Activated CD4-positive, alpha-beta T cell treated with anti-CD3 and anti-CD28 coated beads, Interleukin-2, Interleukin-6, amounts not matched to agents 100 ng/mL and 50 ng/mL, durations not matched to agents 16 hours and 8 hours (primary cell): ENCODE results near the gene LRSAM1.

Source experiments
- DNase-seq: peaks from one replicate; pipeline ENCODE4 v3.0.0-alpha.2; 2020

LRSAM1 gene

GRCh38 chr9:127450830-127451607 is at the start of gene LRSAM1, which contains the start of gene RPL12:
Gene LRSAM1, plus strand, starts transcription at chr9:127451510. Its CDS starts 3,018 bp downstream, at chr9:127454528.
Gene RPL12, minus strand, starts transcription at chr9:127451406. Its CDS starts 89 bp downstream, at chr9:127451317.
- DNase-seq = peak; percentile 98

GRCh38 chr9:127402401-127403090 is 48.8 kb upstream of the LRSAM1 start:
- DNase-seq = no peak

GRCh38 chr9:127403507-127404192 is 47.7 kb upstream of the LRSAM1 start:
- DNase-seq = no peak

- no peak for DNase-seq
These were observed 46.7 kb upstream of the LRSAM1 start for GRCh38 chr9:127404631-127405030.

GRCh38 chr9:127405344-127406125 is 45.8 kb upstream of the LRSAM1 start:
- no peak for DNase-seq

GRCh38 chr9:127406799-127407491 is 44.4 kb upstream of the LRSAM1 start:
- no peak for DNase-seq

- DNase-seq = no peak
These were observed 43.8 kb upstream of the LRSAM1 start for GRCh38 chr9:127407492-127407843.

GRCh38 chr9:127411122-127411521 is 40.2 kb upstream of the LRSAM1 start:
- no peak for DNase-seq

- DNase-seq = no peak
These were observed 36.2 kb upstream of the LRSAM1 start for GRCh38 chr9:127415141-127415540.

- no peak for DNase-seq
These were observed 35.7 kb upstream of the LRSAM1 start for GRCh38 chr9:127415657-127416056.

- no peak for DNase-seq
These were observed 33.9 kb upstream of the LRSAM1 start for GRCh38 chr9:127417131-127418036.

- DNase-seq = peak; percentile 54
These were observed 33.3 kb upstream of the LRSAM1 start for GRCh38 chr9:127418037-127418471.

GRCh38 chr9:127419348-127419747 is 32.0 kb upstream of the LRSAM1 start:
- DNase-seq = no peak

GRCh38 chr9:127421057-127421456 is 30.3 kb upstream of the LRSAM1 start:
- no peak for DNase-seq

GRCh38 chr9:127422133-127422782 is 29.1 kb upstream of the LRSAM1 start:
- no peak for DNase-seq

GRCh38 chr9:127422787-127423186 is 28.5 kb upstream of the LRSAM1 start:
- DNase-seq = no peak

GRCh38 chr9:127423476-127423933 is 27.8 kb upstream of the LRSAM1 start:
- DNase-seq = no peak

GRCh38 chr9:127423934-127424675 is 27.2 kb upstream of the LRSAM1 start, which contains the start of gene ZNF79:
Gene ZNF79, plus strand, starts transcription at chr9:127424382. Its CDS starts 406 bp downstream, at chr9:127424788.
- DNase-seq = peak; percentile 95

- DNase-seq = peak; percentile 47
These were observed 26.7 kb upstream of the LRSAM1 start for GRCh38 chr9:127424676-127424999.

GRCh38 chr9:127426756-127427155 is 24.6 kb upstream of the LRSAM1 start:
- peak; percentile 78 for DNase-seq
